RWPE1 (cell line): Measurements from ENCODE around the gene TECPR2.
"Not testable (repeated sequence)": the region's sequence is repeated elsewhere in the genome, so short reads cannot be mapped to it uniquely, and the experiment has no call there.

ENCODE experiments used
- CTCF ChIA-PET: fragments of 350-600 bp; sonication (Branson Sonifier 250); formaldehyde crosslinking; extraction: SDS; loops from one replicate; lab custom pipeline; 2021; lab: Yijun Ruan, JAX
- POLR2A ChIA-PET: fragments of 400-600 bp; formaldehyde crosslinking; extraction: SDS; loops from one replicate; lab custom pipeline; 2020; ENCODE audit warnings: antibody characterized with exemption; ENCODE audit not compliant: low non-redundant PET; lab: Yijun Ruan, JAX
- DNase-seq: peaks from one replicate; pipeline ENCODE4 v3.0.0; 2012; ENCODE audit warnings: low spot score
- H3K27ac ChIP-seq: fragments of 450-650 bp; 2 replicates; pipeline ENCODE4 v1.5.1; 2017
- TF ChIP-seq, protein P1 (sequence below): fragments of 450-650 bp; conservative IDR thresholded peaks from 2 replicates; pipeline ENCODE4 v1.5.1; 2017; ENCODE audit warnings: low read depth, mild to moderate bottlenecking

Gene TECPR2

DNA sequence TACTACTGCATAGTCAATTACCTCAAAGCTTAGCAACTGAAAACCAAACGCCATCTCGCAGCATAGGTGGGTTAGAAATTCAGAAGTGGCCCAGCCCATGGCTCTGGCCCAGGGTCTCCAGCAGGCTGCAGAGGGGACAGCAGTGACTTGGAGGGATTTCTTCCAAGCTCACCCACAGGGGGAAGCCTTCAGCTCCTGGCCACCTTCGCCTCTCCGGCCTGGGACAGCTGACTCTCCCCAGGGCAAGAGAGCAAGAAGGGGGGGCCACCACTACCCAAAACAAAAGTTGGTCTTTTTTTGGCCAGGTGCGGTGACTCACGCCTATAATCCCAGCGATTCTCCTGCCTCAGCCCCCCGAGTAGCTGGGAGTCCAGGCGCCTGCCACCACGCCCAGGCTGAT is 179.0 kb downstream of the TECPR2 start:
- TF ChIP-seq, protein P1, sequence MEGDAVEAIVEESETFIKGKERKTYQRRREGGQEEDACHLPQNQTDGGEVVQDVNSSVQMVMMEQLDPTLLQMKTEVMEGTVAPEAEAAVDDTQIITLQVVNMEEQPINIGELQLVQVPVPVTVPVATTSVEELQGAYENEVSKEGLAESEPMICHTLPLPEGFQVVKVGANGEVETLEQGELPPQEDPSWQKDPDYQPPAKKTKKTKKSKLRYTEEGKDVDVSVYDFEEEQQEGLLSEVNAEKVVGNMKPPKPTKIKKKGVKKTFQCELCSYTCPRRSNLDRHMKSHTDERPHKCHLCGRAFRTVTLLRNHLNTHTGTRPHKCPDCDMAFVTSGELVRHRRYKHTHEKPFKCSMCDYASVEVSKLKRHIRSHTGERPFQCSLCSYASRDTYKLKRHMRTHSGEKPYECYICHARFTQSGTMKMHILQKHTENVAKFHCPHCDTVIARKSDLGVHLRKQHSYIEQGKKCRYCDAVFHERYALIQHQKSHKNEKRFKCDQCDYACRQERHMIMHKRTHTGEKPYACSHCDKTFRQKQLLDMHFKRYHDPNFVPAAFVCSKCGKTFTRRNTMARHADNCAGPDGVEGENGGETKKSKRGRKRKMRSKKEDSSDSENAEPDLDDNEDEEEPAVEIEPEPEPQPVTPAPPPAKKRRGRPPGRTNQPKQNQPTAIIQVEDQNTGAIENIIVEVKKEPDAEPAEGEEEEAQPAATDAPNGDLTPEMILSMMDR: no peak
- H3K27ac ChIP-seq: peak overlapping the region; percentile 85
- ChIA-PET CTCF (interaction anchor here (1.2 kb wide), 1 partner anchor 17 kb away, joined by 5 read pairs; no protein-coding TSS in a partner anchor), POLR2A (no interaction called here)
- no peak for DNase-seq

DNA sequence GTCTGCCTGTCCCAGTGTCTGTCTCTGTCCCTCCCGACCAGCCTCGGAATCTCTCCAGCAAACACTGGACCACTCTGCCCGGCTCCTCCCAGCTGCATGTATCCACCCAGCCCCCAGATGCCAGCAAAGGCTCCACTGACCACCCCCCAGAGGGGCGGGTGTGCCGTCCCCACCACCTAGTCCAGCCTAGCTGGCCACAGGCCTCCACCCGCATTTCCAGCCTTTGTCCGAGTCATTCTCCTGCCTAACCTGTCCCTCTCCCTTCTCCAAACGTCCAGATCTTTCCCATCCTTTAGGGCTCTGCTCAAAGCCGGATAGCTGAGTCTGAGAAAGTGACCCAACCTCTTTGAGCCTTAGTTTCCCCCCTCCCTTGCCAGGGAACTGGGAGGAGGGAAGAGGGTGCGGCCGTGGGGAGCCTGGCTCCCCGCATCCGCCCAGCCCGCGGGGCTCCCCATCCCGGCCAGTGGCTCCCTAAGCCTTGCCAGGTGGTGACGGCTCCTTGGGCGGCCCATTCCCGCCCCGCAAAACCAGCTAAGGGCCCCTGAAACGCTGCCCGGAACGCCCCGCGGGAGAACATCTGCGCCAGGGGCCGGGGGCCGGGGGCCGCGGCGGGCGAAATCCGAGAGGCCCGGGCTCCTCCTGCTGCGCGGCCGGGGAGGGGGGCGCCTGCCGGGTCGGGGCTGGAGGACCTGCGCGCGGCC is 181.5 kb downstream of the TECPR2 start:
- POLR2A ChIA-PET: interaction anchor here (0.6 kb wide), 1 partner anchor 19 kb away, joined by 3 read pairs; no protein-coding TSS in a partner anchor
- H3K27ac ChIP-seq: peak overlapping the region; percentile 85
- no peak for DNase-seq
- TF ChIP-seq, protein P1: no peak
- CTCF ChIA-PET: interaction anchor here (0.6 to 0.7 kb wide), 3 partner anchors 46 to 270 kb away, joined by 3 read pairs; no protein-coding TSS in a partner anchor

DNA sequence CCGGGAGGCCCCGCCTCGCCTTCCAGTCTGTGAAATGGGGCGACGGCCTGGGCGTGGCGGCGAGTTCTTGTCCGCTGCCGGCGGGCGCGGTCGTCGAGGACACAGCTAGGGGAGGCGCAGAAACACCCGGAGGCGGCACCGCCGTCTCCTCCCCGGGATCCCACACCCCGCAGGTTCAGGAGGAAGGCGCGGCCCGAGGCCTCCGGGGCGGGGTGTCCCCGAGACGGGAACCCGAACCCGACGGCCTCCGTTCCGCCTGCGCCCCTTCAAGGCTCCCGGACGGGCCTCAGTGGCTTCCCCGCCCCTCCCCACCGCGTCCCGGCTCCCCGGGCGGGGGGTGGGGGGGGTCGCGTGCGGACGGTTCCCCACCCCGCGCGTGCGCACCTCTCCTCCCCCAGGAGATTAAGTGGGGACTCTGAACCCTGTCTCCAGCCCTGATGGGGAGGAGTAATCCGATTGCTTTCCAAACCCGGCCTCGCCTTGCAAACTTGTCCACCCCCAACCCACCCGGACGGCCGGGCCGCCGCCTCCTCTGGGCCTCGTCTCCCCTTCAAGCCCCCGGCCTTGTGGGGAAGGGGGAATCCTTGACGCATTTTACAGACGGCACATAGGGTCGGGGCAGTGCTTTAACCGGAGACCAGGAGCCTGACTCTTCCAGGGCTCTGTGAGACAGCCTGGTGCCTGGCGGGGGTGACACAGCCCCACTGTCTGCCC is 182.2 kb downstream of the TECPR2 start:
- peak overlapping the region; percentile 85 for H3K27ac ChIP-seq
- TF ChIP-seq, protein P1: no peak
- DNase-seq: no peak
- ChIA-PET POLR2A (no interaction called here), CTCF (interaction anchor here (0.6 kb wide), 1 partner anchor 45 kb away, joined by 3 read pairs; no protein-coding TSS in a partner anchor)

DNA sequence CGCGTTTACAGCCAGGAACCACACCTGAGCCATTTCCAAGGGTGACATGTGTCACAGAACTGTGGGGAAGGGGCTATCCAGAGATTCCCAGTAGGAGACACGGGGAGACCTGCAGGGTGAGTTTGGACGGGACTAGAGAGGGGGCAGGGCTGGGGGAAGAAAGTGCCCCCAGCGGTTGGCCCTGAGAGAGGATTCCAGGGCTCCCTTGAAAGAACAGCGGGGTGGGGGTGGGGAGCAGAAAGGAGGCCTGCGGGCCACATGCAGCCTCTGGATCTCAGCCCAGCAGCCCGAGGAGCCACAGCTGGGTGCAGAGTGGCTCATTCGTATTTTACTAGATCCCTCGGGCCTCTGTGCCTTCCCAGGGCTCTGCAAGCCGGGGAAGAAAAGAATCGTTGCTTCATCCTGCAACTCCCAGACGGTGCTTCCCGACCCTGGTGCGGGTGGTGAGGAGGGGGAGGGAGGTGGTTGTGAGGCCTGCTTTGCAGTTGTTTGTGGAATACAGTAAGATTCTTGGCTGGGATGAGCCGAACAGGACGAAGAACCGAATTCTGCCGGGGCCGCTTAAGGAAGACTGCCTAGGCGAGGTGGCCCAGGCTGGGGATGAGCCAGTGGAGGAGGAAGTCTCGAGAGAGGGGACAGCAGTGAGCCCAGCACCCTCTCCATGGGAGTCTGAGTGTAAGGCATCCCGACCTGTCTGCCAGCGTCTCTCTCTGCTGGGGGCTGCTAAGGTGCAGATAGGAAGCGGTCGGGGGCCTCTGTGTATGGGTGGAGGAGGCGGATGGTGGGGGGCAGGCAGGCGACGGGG is 182.9 kb downstream of the TECPR2 start:
- no peak for DNase-seq
- H3K27ac ChIP-seq: peak overlapping the region; percentile 85
- POLR2A ChIA-PET: no interaction called here
- TF ChIP-seq, protein P1: no peak
- CTCF ChIA-PET: no interaction called here

DNA sequence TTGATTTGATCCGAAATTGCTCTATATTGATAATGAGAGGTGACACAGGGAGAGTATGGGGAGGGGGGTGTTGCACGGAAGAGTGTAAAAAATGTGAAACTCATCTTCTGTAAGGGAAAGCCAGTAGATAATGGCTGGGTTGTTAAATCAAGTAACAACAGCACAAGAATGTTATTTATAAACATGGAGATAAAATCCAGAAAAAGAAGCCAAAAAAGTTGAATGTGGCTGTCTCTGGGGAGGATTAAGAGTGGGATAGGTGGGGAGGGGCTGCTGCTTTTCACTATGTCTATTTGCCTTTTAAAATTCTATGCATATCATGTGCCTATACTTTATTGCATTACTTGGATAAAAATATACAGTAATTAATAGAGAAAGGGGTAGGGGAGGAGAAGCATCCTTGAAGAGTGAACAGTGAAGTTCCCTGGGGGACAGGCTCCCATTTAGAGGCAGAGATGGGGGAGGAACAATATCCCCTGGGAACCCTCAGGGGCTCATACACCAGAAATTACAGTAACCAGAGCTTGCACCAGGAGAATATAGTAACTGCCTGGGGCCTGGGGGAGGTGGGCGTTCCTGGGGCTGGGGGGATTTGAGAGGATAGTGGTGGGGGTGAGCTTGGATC is 186.0 kb downstream of the TECPR2 start:
- ChIA-PET POLR2A (interaction anchor here (0.8 kb wide), 1 partner anchor 797 kb away, joined by 4 read pairs; no protein-coding TSS in a partner anchor), CTCF (interaction anchor here (0.6 kb wide), 2 partner anchors 18 to 428 kb away, joined by 3 to 4 read pairs; no protein-coding TSS in a partner anchor)
- peak overlapping the region; percentile 32; the same call in 1 of the 2 replicates for H3K27ac ChIP-seq
- no peak for DNase-seq
- TF ChIP-seq, protein P1: no peak

DNA sequence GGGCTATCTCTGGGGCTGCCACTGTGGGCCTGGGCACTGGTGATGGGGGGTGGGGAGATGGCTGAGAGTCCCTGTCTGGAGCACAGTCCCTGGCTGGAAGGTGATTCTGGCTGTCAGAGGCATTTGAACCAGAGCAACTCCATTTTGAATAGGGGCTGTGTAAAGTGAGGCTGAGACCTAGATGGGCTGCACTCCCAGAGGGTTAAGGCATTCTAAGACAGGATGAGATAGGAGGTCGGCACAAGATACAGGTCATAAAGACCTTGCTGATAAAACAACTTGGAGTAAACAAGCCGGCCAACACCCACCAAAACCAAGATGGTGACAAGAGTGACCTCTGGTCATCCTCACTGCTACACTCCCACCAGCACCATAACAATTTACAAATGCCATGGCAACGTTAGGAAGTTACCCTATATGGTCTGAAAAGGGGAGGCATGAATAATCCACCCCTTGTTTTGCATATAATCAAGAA is 188.2 kb downstream of the TECPR2 start:
- H3K27ac ChIP-seq: peak overlapping the region; percentile 92
- CTCF ChIA-PET, DNase-seq, POLR2A ChIA-PET: not testable (repeated sequence)
